WTC11 (cell line): ENCODE results near the gene RAB3GAP1.

Source experiments
- CREB1 ChIP-seq: sonication (generic); formaldehyde crosslinking; IDR thresholded peaks from 2 replicates; pipeline ENCODE4 v1.8.0; 2023; ENCODE audit warnings: mild to moderate bottlenecking, missing genetic modification reagents
- CTCF ChIP-seq: fragments of 200-600 bp; IDR thresholded peaks from 2 replicates; pipeline ENCODE4 v1.8.0; 2022; ENCODE audit warnings: antibody characterized with exemption
- E2F1 ChIP-seq: sonication (generic); formaldehyde crosslinking; IDR thresholded peaks from 2 replicates; pipeline ENCODE4 v1.8.0; 2022; ENCODE audit warnings: mild to moderate bottlenecking, missing genetic modification reagents
- E2F4 ChIP-seq: sonication (generic); formaldehyde crosslinking; IDR thresholded peaks from 2 replicates; pipeline ENCODE4 v1.8.1; 2022; ENCODE audit warnings: low read depth, mild to moderate bottlenecking, moderate library complexity, missing genetic modification reagents, borderline replicate concordance
- GABPB1 ChIP-seq: sonication (generic); formaldehyde crosslinking; IDR thresholded peaks from 2 replicates; pipeline ENCODE4 v1.8.1; 2023; ENCODE audit warnings: mild to moderate bottlenecking, missing genetic modification reagents
- JUN ChIP-seq: sonication (generic); formaldehyde crosslinking; IDR thresholded peaks from 2 replicates; pipeline ENCODE4 v1.8.0; 2023; ENCODE audit warnings: mild to moderate bottlenecking, missing genetic modification reagents
- MAX ChIP-seq: sonication (generic); formaldehyde crosslinking; IDR thresholded peaks from 2 replicates; pipeline ENCODE4 v1.8.0; 2022; ENCODE audit warnings: mild to moderate bottlenecking, missing genetic modification reagents
- NR2C2 ChIP-seq: sonication (generic); formaldehyde crosslinking; IDR thresholded peaks from 2 replicates; pipeline ENCODE4 v1.8.0; 2022; ENCODE audit warnings: mild to moderate bottlenecking, missing genetic modification reagents
- SP1 ChIP-seq: sonication (generic); formaldehyde crosslinking; conservative IDR thresholded peaks from 2 replicates; pipeline ENCODE4 v1.8.1; 2022; ENCODE audit warnings: missing genetic modification reagents

GRCh38 chr2:135150725-135151124 is 98.6 kb downstream of the RAB3GAP1 start:
- TF ChIP-seq GABPB1 (CRISPR knock-in tag) (no peak), SP1 (no peak), CREB1 (no peak), MAX (no peak), CTCF (no peak), NR2C2 (CRISPR knock-in tag) (no peak), E2F4 (CRISPR knock-in tag) (no peak), E2F1 (CRISPR knock-in tag) (no peak), JUN (CRISPR knock-in tag) (no peak)
